ENCODE results near the gene CCDC107.

- TF ChIP-seq ZBTB44 (tag by site-specific recombination; IDR thresholded peaks at IDR 0.05): no peak
- TF ChIP-seq ZNF19 (tag by site-specific recombination; IDR thresholded peaks at IDR 0.05; ENCODE audit: low read depth): no peak
- no peak for TF ChIP-seq ZNF23 (tag by site-specific recombination; IDR thresholded peaks at IDR 0.05; ENCODE audit: borderline replicate concordance)
- TF ChIP-seq ZNF335 (tag by site-specific recombination; conservative IDR thresholded peaks at IDR 0.05): no peak
- no peak for TF ChIP-seq ZBTB8A (tag by site-specific recombination; IDR thresholded peaks at IDR 0.05)
- TF ChIP-seq HOXA7 (CRISPR knock-in tag; IDR thresholded peaks at IDR 0.05; ENCODE audit: borderline replicate concordance): no peak
- no peak for TF ChIP-seq ZNF416 (tag by site-specific recombination; IDR thresholded peaks at IDR 0.05)
- TF ChIP-seq CTCF (tag by site-specific recombination; IDR thresholded peaks at IDR 0.05): no peak
- TF ChIP-seq ZNF561 (tag by site-specific recombination; IDR thresholded peaks at IDR 0.05; ENCODE audit: borderline replicate concordance): no peak
- TF ChIP-seq ZNF513 (tag by site-specific recombination; IDR thresholded peaks at IDR 0.05): no peak
- no peak for TF ChIP-seq ZNF274 (IDR thresholded peaks at IDR 0.05; ENCODE audit: low read length)
- TF ChIP-seq ZNF274 (tag by site-specific recombination; IDR thresholded peaks at IDR 0.05; ENCODE audit: borderline replicate concordance): no peak
Observed at GRCh38 chr9:35618854-35619799, 39.0 kb upstream of the CCDC107 start.

Data from HEK293 (cell line).